Smooth muscle cell (in vitro differentiated cells): Measurements from ENCODE around the gene SLC26A9. TPM values are rescaled to one million over a fixed set of nuclear protein-coding genes. Genes with fewer than 3 reads are reported as not detected.

Experiments used
- DNase-seq: peaks from one replicate; lab custom pipeline; 2025; ENCODE audit not compliant: unreplicated experiment; lab: John Stamatoyannopoulos, UW
- H2AFZ ChIP-seq: fragments of 200-600 bp; sonication (generic); 2 replicates; pipeline ENCODE4 v1.6.0; 2016; ENCODE audit warnings: antibody characterized with exemption, low read depth, mild to moderate bottlenecking
- H3F3A ChIP-seq: fragments of 200-600 bp; sonication (generic); 2 replicates; pipeline ENCODE4 v1.6.0; 2017; ENCODE audit warnings: antibody characterized with exemption, low read depth
- H3K27ac ChIP-seq: fragments of 200-600 bp; sonication (generic); 2 replicates; pipeline ENCODE4 v1.5.1; 2016; ENCODE audit warnings: low read depth, mild to moderate bottlenecking
- H3K27me3 ChIP-seq: fragments of 200-600 bp; sonication (generic); 2 replicates; pipeline ENCODE4 v1.6.1; 2016; ENCODE audit warnings: low read depth, mild to moderate bottlenecking
- H3K36me3 ChIP-seq: fragments of 200-600 bp; sonication (generic); 2 replicates; pipeline ENCODE4 v1.5.1; 2016; ENCODE audit warnings: low read depth
- H3K4me1 ChIP-seq: fragments of 200-600 bp; sonication (generic); 2 replicates; pipeline ENCODE4 v1.5.1; 2016; ENCODE audit warnings: low read depth
- H3K4me2 ChIP-seq: fragments of 200-600 bp; sonication (generic); 2 replicates; pipeline ENCODE4 v1.6.0; 2016; ENCODE audit warnings: mild to moderate bottlenecking
- H3K4me3 ChIP-seq: fragments of 200-600 bp; sonication (generic); 2 replicates; pipeline ENCODE4 v1.5.1; 2016; ENCODE audit warnings: mild to moderate bottlenecking
- H3K79me2 ChIP-seq: fragments of 200-600 bp; sonication (generic); 2 replicates; pipeline ENCODE4 v1.6.0; 2016; ENCODE audit warnings: low read depth, mild to moderate bottlenecking
- H3K9ac ChIP-seq: fragments of 200-600 bp; sonication (generic); 2 replicates; pipeline ENCODE4 v1.6.0; 2016; ENCODE audit warnings: low read depth
- H3K9me3 ChIP-seq: fragments of 200-600 bp; sonication (generic); replicated peaks from 2 replicates; pipeline ENCODE4 v1.5.1; 2016; ENCODE audit warnings: low read depth
- H4K20me1 ChIP-seq: fragments of 200-600 bp; sonication (generic); 2 replicates; pipeline ENCODE4 v1.6.0; 2016; ENCODE audit warnings: low read depth
- CTCF ChIP-seq: fragments of 200-600 bp; sonication (generic); IDR thresholded peaks from 2 replicates; pipeline ENCODE4 v1.5.1; 2017; ENCODE audit warnings: borderline replicate concordance, mild to moderate bottlenecking, antibody characterized with exemption; ENCODE audit not compliant: insufficient read depth, poor library complexity, severe bottlenecking
- WGBS: methylation state at CpG from one replicate; pipeline ENCODE4 v1.1.7; 2016; ENCODE audit warnings: low lambda C conversion rate; 5-methylcytosine and 5-hydroxymethylcytosine counted together
- polyA plus RNA-seq: library from polyadenylated mRNA; unstranded; fragments of >200 nt; fragmentation: Nextera tagmentation; extraction: Ambion mirVana; gene quantifications from 2 replicates; pipeline ENCODE4 v1.2.1, GENCODE V29; 2016
- total RNA-seq: library from RNA; depleted of rRNA; stranded (reverse); fragments of >200 nt; gene quantifications from 2 replicates; pipeline ENCODE4 v1.2.3, GENCODE V29; 2014

SLC26A9 gene
- total and polyA plus RNA-seq, 2 experiments from 2014 or later = not detected

DNA sequence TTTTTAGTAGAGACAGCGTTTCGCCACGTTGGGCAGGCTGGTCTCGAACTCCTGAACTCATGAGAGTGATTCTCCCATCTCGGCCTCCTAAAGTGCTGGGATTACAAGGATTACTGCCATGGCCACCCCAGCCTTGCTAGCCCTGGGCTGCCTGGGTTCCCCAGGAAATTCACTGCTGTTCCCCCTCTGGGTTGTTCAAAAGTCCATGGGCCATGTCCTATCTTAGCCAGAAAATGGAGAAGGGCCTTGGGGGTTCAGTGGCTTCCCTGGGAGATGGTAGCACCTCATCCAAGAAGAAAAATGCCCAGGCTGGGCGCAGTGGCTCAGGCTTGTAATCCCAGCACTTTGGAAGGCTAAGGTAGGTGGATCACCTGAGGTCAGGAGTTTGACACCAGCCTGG, 20.9 kb downstream of the SLC26A9 start:
- Histone ChIP-seq H3K4me3 (no peak overlapping the region), H3K9me3 (no peaks in the 10 kb centered on the region), H2AFZ (no peak overlapping the region), H3K9ac (no peak overlapping the region), H3K36me3 (no peaks in the 10 kb centered on the region), H3K27me3 (no peaks in the 10 kb centered on the region), H3K4me2 (no peak overlapping the region), H3F3A (no peaks in the 10 kb centered on the region), H3K27ac (no peak overlapping the region), H3K79me2 (no peaks in the 10 kb centered on the region), H3K4me1 (no peaks in the 10 kb centered on the region), H4K20me1 (no peaks in the 10 kb centered on the region)
- TF ChIP-seq CTCF = no peak
- 97% methylated on average over 6 of the region's 6 CpGs for WGBS
- no peak for DNase-seq

GRCh38 chr1:205921570-205921909, 21.7 kb downstream of the SLC26A9 start:
- TF ChIP-seq CTCF = no peak
- no peak overlapping the region for H3K9ac ChIP-seq
- no peaks in the 10 kb centered on the region for H3K9me3 ChIP-seq
- H3K4me3 ChIP-seq = no peak overlapping the region
- no peaks in the 10 kb centered on the region for H3K36me3 ChIP-seq
- no peaks in the 10 kb centered on the region for H3K79me2 ChIP-seq
- no peaks in the 10 kb centered on the region for H3K4me1 ChIP-seq
- no peak overlapping the region for H3K27ac ChIP-seq
- H3F3A ChIP-seq = no peaks in the 10 kb centered on the region
- H3K4me2 ChIP-seq = no peak overlapping the region
- no peak for DNase-seq
- H3K27me3 ChIP-seq = no peaks in the 10 kb centered on the region
- WGBS = 98% methylated on average over 11 of the region's 11 CpGs
- H2AFZ ChIP-seq = no peak overlapping the region
- no peaks in the 10 kb centered on the region for H4K20me1 ChIP-seq

GRCh38 chr1:205920861-205921569, 22.2 kb downstream of the SLC26A9 start:
- no peak for DNase-seq
- no peak overlapping the region for H2AFZ ChIP-seq
- H3K4me1 ChIP-seq = no peaks in the 10 kb centered on the region
- no peaks in the 10 kb centered on the region for H4K20me1 ChIP-seq
- WGBS = 80% methylated on average over 13 of the region's 13 CpGs
- no peaks in the 10 kb centered on the region for H3K27me3 ChIP-seq
- H3K36me3 ChIP-seq = no peaks in the 10 kb centered on the region
- H3K9me3 ChIP-seq = no peaks in the 10 kb centered on the region
- no peak for TF ChIP-seq CTCF
- no peak overlapping the region for H3K4me3 ChIP-seq
- H3K4me2 ChIP-seq = no peak overlapping the region
- no peaks in the 10 kb centered on the region for H3F3A ChIP-seq
- H3K9ac ChIP-seq = no peak overlapping the region
- no peak overlapping the region for H3K27ac ChIP-seq
- H3K79me2 ChIP-seq = no peaks in the 10 kb centered on the region

DNA sequence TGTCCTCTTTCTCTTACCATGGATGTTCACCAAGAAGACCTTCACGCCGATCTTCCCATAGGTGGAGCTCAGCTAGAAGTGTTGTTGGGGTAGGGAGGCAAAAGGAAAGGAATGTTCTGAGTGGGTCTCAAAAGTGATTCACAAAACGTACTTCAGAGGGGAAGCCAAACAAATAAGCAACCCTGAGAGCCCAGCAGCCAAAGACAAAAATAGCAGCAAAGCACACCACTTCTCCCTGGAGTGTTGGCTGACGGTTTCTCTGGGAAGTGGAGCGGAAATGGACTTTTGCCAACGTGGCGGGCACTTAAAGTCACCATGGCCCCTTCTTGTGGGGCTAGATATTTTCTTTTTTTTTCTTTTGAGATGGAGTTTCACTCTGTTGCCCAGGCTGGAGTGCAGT, 23.1 kb downstream of the SLC26A9 start:
- H3F3A ChIP-seq = no peaks in the 10 kb centered on the region
- no peak overlapping the region for H3K27ac ChIP-seq
- no peak overlapping the region for H2AFZ ChIP-seq
- H3K9me3 ChIP-seq = no peaks in the 10 kb centered on the region
- no peaks in the 10 kb centered on the region for H3K79me2 ChIP-seq
- H3K9ac ChIP-seq = no peak overlapping the region
- no peak overlapping the region for H3K4me2 ChIP-seq
- WGBS = 75% methylated on average over 7 of the region's 7 CpGs
- TF ChIP-seq CTCF = no peak
- no peaks in the 10 kb centered on the region for H3K27me3 ChIP-seq
- no peaks in the 10 kb centered on the region for H4K20me1 ChIP-seq
- H3K4me3 ChIP-seq = no peak overlapping the region
- no peaks in the 10 kb centered on the region for H3K36me3 ChIP-seq
- DNase-seq = no peak
- H3K4me1 ChIP-seq = no peaks in the 10 kb centered on the region
